ENCODE measurements around the gene PIK3R1.

DNA sequence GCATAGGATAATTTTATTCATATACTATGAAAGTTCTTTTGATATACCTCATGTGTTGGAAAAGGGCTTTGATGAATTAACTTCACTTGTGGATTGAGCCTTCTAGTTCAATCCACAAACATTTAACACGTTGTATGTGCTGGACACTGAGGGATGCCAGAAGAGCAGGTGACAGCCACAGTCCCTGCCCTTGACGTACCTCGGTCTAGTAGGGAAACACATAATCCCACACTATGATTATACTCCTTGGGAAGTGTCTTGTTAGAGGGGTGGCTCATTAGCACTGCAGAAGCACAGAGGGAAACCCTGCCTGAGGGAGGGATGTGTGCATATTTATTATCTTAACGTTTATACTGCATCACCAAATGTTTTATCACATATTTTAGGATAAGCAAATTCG is 61.2 kb downstream of the PIK3R1 start:
- TF ChIP-seq POLR2A (IDR thresholded peaks at IDR 0.05) (no peak), EP300 (IDR thresholded peaks at IDR 0.05) (no peak)
